Measurements from ENCODE around the gene HDDC2. TPM values are rescaled to one million over a fixed set of nuclear protein-coding genes. Genes with fewer than 3 reads are reported as not detected.

The HDDC2 gene
- total RNA-seq, 1 donor from 2014 or later, result 92.0 TPM

GRCh38 chr6:125252891-125253290 is 48.9 kb downstream of the HDDC2 start:
- no peak for ATAC-seq
- DNase-seq, result no peak
- intact Hi-C loops (cut with micrococcal nuclease), result no loop called here

GRCh38 chr6:125251516-125252220 is 50.1 kb downstream of the HDDC2 start:
- ATAC-seq, result no peak
- intact Hi-C loops (cut with micrococcal nuclease), result no loop called here

GRCh38 chr6:125250511-125250910 is 51.3 kb downstream of the HDDC2 start:
- intact Hi-C loops (cut with micrococcal nuclease), result no loop called here
- DNase-seq, result no peak
- ATAC-seq, result no peak

More at GRCh38 chr6:125251516-125252220, 50.1 kb downstream of the HDDC2 start:
- DNase-seq, result no peak

- ATAC-seq, result no peak
- intact Hi-C loops (cut with micrococcal nuclease), result no loop called here
- no peak for DNase-seq
These were observed 53.6 kb downstream of the HDDC2 start for GRCh38 chr6:125248136-125248535.

- intact Hi-C loops (cut with micrococcal nuclease), result no loop called here
These were observed 55.2 kb downstream of the HDDC2 start for GRCh38 chr6:125246566-125246965.

GRCh38 chr6:125245523-125246264 is 56.1 kb downstream of the HDDC2 start:
- ATAC-seq (no peak), DNase-seq (no peak)
- intact Hi-C loops (cut with micrococcal nuclease), result no loop called here

More at GRCh38 chr6:125246566-125246965, 55.2 kb downstream of the HDDC2 start:
- ATAC-seq, result no peak
- no peak for DNase-seq

- intact Hi-C loops (cut with micrococcal nuclease), result no loop called here
- ATAC-seq, result no peak
- DNase-seq, result no peak
These were observed 56.7 kb downstream of the HDDC2 start for GRCh38 chr6:125245109-125245508.

GRCh38 chr6:125237764-125238163 is 64.0 kb downstream of the HDDC2 start:
- ATAC-seq, result no peak
- no peak for DNase-seq
- intact Hi-C loops (cut with micrococcal nuclease), result no loop called here

- intact Hi-C loops (cut with micrococcal nuclease), result no loop called here
- DNase-seq (no peak), ATAC-seq (no peak)
These were observed 65.0 kb downstream of the HDDC2 start for GRCh38 chr6:125236536-125237327.

- intact Hi-C loops (cut with micrococcal nuclease), result no loop called here
- no peak for ATAC-seq
- no peak for DNase-seq
These were observed 68.6 kb downstream of the HDDC2 start for GRCh38 chr6:125233202-125233601.

GRCh38 chr6:125232466-125232865 is 69.3 kb downstream of the HDDC2 start:
- intact Hi-C loops (cut with micrococcal nuclease), result no loop called here
- no peak for ATAC-seq
- DNase-seq, result no peak

- no peak for ATAC-seq
- no peak for DNase-seq
- intact Hi-C loops (cut with micrococcal nuclease), result no loop called here
These were observed 70.0 kb downstream of the HDDC2 start for GRCh38 chr6:125231574-125232343.

- intact Hi-C loops (cut with micrococcal nuclease), result no loop called here
- no peak for DNase-seq
- ATAC-seq, result peak; percentile 66
These were observed 70.6 kb downstream of the HDDC2 start for GRCh38 chr6:125231133-125231532.

- intact Hi-C loops (cut with micrococcal nuclease), result no loop called here
- ATAC-seq (peak; percentile 14), DNase-seq (no peak)
These were observed 71.1 kb downstream of the HDDC2 start for GRCh38 chr6:125230674-125231073.

GRCh38 chr6:125228981-125229479 is 72.7 kb downstream of the HDDC2 start:
- intact Hi-C loops (cut with micrococcal nuclease), result no loop called here
- ATAC-seq, result peak; percentile 26
- no peak for DNase-seq

- ATAC-seq, result no peak
- intact Hi-C loops (cut with micrococcal nuclease), result no loop called here
- DNase-seq, result no peak
These were observed 74.5 kb downstream of the HDDC2 start for GRCh38 chr6:125227244-125227643.

Measured in left ventricle myocardium superior (tissue), 1 donor.